ENCODE measurements around the gene RIOX2.

DNA sequence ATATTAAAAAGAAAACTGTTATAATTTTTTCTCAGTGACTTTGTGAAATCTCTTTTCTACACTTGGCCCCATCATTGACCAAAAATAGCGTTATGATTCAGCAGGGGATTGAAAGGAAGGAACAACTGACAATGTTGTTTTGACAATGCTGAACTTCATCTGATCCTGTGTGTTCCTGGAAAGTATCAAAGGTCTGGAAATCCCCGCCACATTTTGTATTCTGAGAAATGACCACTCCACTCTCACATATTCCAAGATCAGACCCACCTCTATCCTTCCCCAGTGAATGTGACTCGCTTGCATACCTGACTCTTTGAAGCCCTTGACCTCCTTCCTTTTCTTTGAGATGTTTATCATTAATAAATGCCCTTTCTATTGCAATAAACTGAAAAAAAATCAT lies 9.7 kb upstream of the RIOX2 start:
- TF ChIP-seq, protein P1, sequence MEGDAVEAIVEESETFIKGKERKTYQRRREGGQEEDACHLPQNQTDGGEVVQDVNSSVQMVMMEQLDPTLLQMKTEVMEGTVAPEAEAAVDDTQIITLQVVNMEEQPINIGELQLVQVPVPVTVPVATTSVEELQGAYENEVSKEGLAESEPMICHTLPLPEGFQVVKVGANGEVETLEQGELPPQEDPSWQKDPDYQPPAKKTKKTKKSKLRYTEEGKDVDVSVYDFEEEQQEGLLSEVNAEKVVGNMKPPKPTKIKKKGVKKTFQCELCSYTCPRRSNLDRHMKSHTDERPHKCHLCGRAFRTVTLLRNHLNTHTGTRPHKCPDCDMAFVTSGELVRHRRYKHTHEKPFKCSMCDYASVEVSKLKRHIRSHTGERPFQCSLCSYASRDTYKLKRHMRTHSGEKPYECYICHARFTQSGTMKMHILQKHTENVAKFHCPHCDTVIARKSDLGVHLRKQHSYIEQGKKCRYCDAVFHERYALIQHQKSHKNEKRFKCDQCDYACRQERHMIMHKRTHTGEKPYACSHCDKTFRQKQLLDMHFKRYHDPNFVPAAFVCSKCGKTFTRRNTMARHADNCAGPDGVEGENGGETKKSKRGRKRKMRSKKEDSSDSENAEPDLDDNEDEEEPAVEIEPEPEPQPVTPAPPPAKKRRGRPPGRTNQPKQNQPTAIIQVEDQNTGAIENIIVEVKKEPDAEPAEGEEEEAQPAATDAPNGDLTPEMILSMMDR (IDR thresholded peaks at IDR 0.05), result no peak
- TF ChIP-seq POLR2A (IDR thresholded peaks at IDR 0.05; ENCODE audit: low read depth), result no peak

All from esophagus muscularis mucosa (tissue), 3 donors.